Measurements from ENCODE around the gene STK40. TPM values are rescaled to one million over a fixed set of nuclear protein-coding genes. Genes with fewer than 3 reads are reported as not detected.

Gene STK40
- total and polyA plus RNA-seq, 2 experiments from 2014 or later, result 8.1 to 20.2 TPM

- TF ChIP-seq ZNF462 (CRISPR knock-in tag; IDR thresholded peaks at IDR 0.05) (no peak), CREB1 (CRISPR knock-in tag; IDR thresholded peaks at IDR 0.05; ENCODE audit: low read depth) (no peak), ZNF331 (CRISPR knock-in tag; IDR thresholded peaks at IDR 0.05; ENCODE audit: low read depth) (no peak), ETS1 (IDR thresholded peaks at IDR 0.05) (no peak), STAT1 (IDR thresholded peaks at IDR 0.05; ENCODE audit: unreplicated experiment) (no peak), CTCF (conservative IDR thresholded peaks at IDR 0.05; ENCODE audit: low read depth in 2 of 2) (no peak), EZH2phosphoT487 (IDR thresholded peaks at IDR 0.05; ENCODE audit: unreplicated experiment) (no peak), ZNF114 (CRISPR knock-in tag; IDR thresholded peaks at IDR 0.05) (no peak)
These were observed 12.8 kb upstream of the STK40 start (continued) for GRCh38 chr1:36398370-36398977.
